HL-60 (cell line): ENCODE data around the gene PDE8A.

ENCODE experiments used
- CTCF ChIP-seq: IDR thresholded peaks from one replicate; pipeline ENCODE4 v1.5.1; 2011; ENCODE audit warnings: low read length, control low read depth, inconsistent platforms; ENCODE audit not compliant: insufficient read depth
- POLR2AphosphoS5 ChIP-seq: IDR thresholded peaks from 2 replicates; pipeline ENCODE4 v1.6.1; 2012; ENCODE audit warnings: low read depth
- REST ChIP-seq: IDR thresholded peaks from 2 replicates; pipeline ENCODE4 v1.6.1; 2012; ENCODE audit warnings: low read depth; ENCODE audit not compliant: insufficient replicate concordance

GRCh38 chr15:85164841-85165466, 183.3 kb downstream of the PDE8A start:
- TF ChIP-seq CTCF (no peak), POLR2AphosphoS5 (no peak), REST (no peak)
